GM19372 (cell line): Measurements from ENCODE around the gene ALS2CL.

Experiments used
- ATAC-seq: cut with Tn5 transposase; IDR thresholded peaks from one replicate; pipeline ENCODE4 v1.9.1; 2021; ENCODE audit warnings: mild to moderate bottlenecking, low read depth, moderate library complexity; ENCODE audit not compliant: unreplicated experiment

The ALS2CL gene

GRCh38 chr3:46680298-46680826 lies 13.1 kb downstream of the ALS2CL start:
- ATAC-seq: no peak

- ATAC-seq: no peak
Measured at GRCh38 chr3:46679681-46680080, 13.8 kb downstream of the ALS2CL start.

GRCh38 chr3:46678280-46678679 lies 15.2 kb downstream of the ALS2CL start:
- no peak for ATAC-seq

GRCh38 chr3:46677411-46677726 lies 16.1 kb downstream of the ALS2CL start:
- no peak for ATAC-seq

GRCh38 chr3:46676601-46677410 lies 16.7 kb downstream of the ALS2CL start:
- ATAC-seq: no peak

GRCh38 chr3:46675843-46676567 lies 17.5 kb downstream of the ALS2CL start:
- no peak for ATAC-seq

GRCh38 chr3:46675426-46675825 lies 18.1 kb downstream of the ALS2CL start:
- no peak for ATAC-seq

- no peak for ATAC-seq
Measured at GRCh38 chr3:46674031-46674845, 19.2 kb downstream of the ALS2CL start.

GRCh38 chr3:46673151-46674030 lies 20.1 kb downstream of the ALS2CL start:
- no peak for ATAC-seq

- no peak for ATAC-seq
Measured at GRCh38 chr3:46672349-46672695, 21.2 kb downstream of the ALS2CL start.

- ATAC-seq: no peak
Measured at GRCh38 chr3:46671541-46672348, 21.7 kb downstream of the ALS2CL start.

GRCh38 chr3:46670891-46671427 lies 22.5 kb downstream of the ALS2CL start:
- ATAC-seq: no peak

- ATAC-seq: no peak
Measured at GRCh38 chr3:46670000-46670890, 23.2 kb downstream of the ALS2CL start.

GRCh38 chr3:46669191-46669999 lies 24.1 kb downstream of the ALS2CL start:
- no peak for ATAC-seq

GRCh38 chr3:46668591-46668990 lies 24.9 kb downstream of the ALS2CL start:
- ATAC-seq: no peak

- no peak for ATAC-seq
Measured at GRCh38 chr3:46668116-46668515, 25.4 kb downstream of the ALS2CL start.

- no peak for ATAC-seq
Measured at GRCh38 chr3:46667657-46668056, 25.8 kb downstream of the ALS2CL start.
